NCI-H446 treated with DMSO at 0.1 percent for 48 hours (cell line): ENCODE measurements around the gene ST6GALNAC3.
"Not testable (repeated sequence)": the region's sequence is repeated elsewhere in the genome, so short reads cannot be mapped to it uniquely, and the experiment has no call there.

Source experiments
- DNase-seq: peaks from one replicate; lab custom pipeline; 2025; lab: John Stamatoyannopoulos, UW

The ST6GALNAC3 gene

DNA sequence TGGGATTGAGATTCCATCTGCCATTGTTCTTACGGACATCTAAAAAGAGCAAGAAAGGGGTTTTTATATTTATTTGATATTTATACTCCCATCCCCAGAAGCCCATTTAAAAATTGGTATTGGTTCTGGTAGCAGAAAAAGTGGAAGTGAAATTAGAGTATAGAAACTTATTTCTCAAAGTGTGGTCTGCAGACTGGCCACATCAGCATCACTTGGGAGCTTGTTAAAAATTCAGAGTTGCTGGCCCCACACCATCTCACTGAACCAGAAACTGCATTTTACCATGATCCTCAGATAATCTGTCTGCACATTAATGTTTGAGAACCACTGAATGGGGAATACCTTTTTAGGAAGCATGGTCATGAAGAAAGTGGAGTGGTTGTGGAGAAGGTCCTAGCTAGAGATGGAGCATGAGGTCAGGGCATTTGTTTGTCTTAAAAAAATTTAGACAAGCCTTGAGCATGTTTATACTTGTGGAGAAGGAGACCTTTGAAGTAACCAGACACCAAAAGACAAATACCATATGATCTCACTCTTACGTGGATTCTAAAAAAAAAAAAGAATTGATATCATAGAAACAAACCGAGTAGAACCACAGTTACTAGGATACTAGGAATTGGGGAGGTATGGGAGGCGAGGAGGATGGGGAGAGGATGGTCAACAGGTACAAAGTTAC, 116.3 kb downstream of the ST6GALNAC3 start:
- no peak for DNase-seq

DNA sequence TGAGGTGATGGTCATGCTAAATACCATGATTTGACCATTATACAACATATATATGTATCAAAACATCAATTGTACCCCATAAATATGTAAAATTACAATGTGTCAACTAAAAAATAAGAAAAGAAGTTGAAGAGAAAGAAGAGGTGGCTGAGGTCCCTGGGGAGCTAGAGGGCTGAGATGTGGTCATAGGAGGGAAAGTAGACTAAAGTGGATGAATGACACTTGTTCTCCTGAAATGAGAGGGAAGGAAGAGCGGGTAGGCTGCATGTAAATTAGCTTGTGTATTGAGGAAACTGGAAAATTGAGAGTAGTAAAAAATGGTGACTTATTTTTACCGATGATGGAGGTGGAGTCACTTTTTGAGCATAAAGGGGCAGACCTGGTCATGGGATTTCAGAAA, 117.0 kb downstream of the ST6GALNAC3 start:
- no peak for DNase-seq

DNA sequence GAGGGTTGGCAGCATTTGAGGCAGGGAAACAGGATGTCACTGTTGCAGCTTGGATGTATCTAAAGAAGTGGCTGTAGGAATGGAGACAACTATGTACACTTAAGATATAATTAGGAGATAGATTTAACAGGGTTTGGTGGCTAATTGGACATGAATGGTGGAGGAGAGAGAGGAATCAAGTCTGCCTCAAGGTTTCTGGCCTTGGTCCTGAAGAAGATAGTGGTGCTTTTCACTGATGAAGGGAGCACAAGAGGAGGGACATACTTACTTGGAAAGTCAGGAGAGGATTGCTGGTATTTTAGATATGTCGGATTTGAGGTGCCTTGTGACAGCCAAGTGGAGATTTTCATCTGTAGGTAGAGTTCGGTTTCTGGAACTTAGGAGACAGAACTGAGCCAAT, 123.9 kb downstream of the ST6GALNAC3 start:
- no peak for DNase-seq

DNA sequence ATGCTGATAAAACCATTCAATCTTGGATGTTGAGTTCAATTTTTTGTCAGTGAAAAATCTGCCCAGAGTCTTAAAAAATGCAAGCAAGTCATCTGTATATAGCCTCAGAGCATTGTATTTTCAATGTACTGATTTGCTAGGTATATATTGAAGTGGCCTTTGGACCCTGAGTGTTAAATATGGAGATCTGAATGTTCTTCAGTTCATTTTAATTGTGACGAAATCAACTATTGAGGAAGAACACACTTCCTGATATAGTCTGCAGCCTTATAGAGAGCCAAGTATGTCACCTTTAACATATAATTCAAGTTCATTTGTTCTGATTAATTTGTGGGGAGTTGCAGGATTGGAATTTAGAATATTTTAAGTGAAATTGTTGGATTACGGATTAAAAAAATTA, 128.1 kb downstream of the ST6GALNAC3 start:
- DNase-seq: no peak

DNA sequence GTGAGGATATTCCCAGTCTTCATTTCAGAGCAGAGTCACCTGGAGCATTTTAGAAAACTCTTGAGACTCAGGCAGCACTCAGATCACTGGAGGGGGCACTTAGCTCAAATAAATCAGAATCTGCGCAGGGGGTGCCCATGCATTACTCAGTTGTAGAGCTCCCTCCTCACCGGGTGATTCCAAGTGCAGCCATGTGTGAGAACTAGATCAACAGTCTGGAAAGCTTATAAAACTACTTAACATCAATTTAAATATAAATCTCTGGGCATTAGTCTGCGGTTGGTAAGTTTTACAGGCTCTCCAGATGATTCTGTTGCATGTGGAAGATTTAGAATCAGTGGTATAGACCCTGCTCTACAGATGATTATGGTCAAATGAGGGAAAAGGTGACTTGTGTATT, 128.6 kb downstream of the ST6GALNAC3 start:
- no peak for DNase-seq

DNA sequence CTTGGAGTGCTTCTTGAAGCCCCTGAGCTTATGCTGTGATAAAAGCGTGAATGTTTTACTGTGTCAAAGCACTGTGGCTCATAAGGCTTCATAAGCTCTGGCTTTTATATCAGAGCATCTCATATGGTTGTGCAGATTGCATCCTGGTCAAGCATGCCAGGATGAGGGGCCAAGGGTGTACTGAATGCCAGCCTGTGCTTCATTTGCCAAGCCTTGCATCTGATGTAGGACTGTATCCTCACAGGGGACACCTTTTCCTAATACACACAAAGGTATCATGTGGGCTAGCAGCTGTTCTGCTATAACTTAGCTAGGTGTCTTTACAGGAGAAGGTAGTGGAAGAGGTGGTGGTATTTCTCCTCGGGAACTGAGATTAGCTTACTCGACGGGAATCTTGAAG, 134.7 kb downstream of the ST6GALNAC3 start:
- DNase-seq: no peak

DNA sequence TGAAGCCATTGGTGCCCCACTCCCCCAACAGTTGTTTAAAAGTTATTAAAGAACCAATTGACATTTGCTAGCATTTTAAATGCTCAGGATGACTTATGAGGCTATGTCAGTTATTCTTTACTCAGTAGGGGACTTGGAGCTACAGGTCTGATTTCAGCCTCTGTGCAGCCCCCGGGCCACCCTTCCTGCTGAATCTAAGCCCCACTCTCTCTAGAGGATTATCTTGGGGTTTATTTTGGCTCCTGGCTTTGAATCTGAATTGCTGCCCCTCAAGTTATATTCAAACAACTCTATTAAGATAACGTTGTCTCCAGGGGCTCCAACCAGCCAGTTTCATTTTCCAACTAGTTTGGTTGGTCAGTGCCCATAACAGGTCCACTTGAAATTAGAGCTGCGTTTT, 135.1 kb downstream of the ST6GALNAC3 start:
- no peak for DNase-seq

DNA sequence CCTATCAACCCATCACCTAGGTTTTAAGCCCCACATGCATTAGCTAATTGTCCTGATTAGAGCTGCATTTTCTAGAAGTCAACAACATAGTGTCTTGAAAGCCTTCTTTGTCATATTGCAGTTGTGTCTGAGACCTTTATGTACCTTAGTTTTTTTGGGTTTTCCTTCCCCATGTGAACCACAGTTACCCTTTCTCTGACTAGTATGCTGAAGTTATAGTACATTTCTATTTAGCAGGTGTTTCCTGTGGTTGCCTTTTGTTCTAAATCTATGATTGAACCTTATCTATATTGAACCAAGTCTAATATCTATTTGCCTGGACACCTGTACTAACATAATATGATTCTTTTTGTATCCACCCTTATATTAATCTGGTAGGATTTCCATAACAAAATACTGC, 135.6 kb downstream of the ST6GALNAC3 start:
- DNase-seq: no peak

DNA sequence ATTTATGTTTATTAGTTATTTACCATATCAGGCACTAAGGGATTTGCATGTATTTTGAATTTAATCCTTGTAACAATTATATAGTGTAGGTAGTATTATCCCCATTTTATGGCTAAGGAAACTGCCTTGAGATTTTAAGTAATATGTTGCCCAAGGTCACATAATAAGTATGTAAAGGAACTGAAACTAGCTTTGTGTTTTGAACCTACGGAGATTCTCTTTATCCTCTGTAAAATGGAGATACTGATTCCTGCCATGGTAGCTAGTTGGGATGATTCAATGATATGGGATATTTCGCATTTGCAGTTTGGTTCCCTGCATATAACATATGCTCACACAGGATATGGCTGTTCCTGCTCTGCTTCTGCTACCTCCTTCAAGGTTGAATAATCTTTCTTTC, 144.3 kb downstream of the ST6GALNAC3 start:
- no peak for DNase-seq

DNA sequence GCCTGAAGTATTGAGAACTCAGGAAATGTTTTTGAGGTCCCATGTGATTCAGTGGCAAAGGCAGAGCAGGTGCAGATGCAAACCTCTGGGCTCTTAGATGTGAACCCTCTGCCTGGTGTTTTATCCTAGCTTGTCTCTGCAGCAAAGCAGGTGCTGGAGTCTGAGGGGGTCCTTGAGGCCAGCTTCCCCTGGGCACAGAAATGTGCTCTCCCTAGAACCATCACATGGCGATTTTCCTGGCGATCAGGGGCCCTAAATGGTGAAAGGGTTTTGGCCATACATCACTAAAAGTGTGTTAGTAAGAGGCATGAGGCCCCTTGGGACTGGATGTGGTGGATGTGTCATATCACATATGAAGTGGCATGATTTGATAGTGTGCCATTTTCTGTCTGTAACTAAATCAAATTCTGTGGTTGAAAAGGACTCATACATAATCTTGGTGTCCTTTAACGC, 144.8 kb downstream of the ST6GALNAC3 start:
- no peak for DNase-seq

DNA sequence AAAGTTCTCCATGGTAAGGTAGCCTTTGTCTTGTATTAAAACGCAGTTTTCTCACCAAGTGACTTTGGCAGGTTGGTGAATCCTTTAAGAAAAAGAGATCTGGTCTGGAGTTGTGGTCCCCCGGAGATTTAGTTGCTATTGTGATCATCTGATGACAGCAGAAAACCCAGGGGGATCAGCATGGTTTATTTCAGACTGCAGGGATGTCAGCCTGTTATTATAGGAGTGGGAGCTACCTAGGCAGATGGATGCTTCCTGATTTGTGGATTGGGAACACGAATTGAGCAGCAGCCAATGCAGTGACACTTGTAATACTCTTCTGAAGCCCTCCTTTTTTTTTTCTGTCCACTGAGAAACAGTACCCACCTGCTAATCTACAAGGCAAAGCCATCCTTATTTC, 150.2 kb downstream of the ST6GALNAC3 start:
- no peak for DNase-seq

DNA sequence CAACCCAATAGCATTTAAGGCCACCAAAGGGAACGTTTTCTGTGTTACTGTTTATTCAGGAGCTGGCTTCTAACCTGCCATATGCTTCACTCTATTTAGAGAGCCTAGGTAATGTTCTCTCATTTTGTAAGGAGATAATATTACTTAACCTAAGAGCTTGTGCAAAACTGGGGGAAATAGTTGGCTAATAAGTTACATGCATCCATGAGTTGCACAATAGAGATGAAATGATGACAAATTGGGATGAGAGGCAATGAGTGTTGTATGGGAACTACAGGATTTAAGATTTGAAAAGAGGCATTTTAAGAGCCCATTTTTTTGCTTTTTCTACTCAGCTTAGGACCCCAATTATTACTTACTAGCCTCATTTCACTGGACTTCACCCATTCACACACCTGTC, 151.0 kb downstream of the ST6GALNAC3 start:
- DNase-seq: no peak

DNA sequence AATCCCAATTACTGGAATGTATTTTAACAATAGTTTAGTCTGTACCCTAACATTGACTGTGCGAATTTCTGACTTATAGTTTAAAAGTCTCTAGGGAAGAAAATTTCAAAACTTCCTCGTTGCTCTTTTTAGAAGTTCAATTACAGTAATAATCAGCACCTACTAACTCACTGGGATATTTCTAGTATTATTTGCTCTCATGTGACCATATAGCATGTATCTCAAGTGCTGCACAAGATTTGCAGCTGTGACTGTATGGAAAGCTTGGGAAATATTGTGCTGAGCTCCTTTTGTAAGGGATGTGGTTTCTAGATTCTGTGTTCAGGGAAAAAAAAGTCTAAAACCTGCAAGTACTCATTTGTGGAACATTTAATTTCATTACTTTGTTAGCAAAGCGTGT, 153.1 kb downstream of the ST6GALNAC3 start:
- DNase-seq: no peak

DNA sequence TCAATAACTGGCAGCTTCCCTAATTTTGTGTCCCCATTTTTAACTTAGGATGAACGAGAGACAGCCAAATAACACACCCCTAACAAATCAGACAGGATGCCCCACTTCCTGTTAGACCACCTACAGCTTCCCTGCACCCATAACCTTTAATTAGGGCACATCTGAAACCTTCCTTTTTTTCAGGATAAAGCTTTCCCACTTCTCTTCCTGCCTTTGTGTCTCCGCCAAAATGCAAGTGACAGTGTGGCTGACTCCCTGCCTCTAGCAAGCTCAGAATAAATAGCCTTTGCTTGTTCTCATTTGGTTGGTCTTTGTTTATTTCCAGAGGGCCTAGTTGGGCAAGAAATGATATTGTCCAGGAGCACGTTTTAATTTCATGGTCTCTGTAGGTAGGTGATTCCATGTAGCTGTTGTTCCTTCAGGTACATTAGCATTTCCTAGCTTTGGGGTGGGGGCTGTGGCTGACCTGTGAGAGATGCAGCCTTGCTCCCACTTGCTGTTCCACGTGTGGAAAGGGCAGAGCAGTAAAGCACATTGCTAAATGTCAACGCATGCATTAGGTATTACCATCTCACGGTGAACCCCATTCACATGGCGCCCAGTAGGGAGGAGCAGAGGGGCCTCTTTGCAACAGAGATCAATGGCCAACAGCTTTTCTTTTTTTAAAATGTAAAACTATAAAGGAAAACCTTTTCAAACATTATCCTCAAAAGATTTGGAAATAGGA, 154.9 kb downstream of the ST6GALNAC3 start:
- DNase-seq: no peak

DNA sequence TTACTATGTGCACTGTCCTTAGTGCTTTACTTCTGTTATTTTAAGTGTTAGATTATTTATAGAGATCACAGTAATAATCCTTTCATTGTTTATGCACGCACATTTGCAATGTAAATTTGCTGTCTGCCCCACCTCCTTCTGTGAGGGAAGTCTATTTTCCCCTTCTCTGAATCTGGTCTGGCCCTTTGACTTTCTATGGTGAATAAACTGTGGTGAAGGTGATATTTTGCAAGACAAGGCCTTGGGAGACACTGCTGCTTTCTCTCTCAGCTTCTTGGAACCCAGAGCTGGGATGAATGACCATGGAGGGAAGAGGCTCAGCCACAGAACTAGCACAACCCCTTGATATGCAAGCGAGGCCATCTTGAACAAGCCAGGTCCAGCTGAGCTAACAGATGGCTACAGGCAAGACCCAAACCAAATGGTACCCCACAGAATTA, 156.3 kb downstream of the ST6GALNAC3 start:
- DNase-seq: no peak

DNA sequence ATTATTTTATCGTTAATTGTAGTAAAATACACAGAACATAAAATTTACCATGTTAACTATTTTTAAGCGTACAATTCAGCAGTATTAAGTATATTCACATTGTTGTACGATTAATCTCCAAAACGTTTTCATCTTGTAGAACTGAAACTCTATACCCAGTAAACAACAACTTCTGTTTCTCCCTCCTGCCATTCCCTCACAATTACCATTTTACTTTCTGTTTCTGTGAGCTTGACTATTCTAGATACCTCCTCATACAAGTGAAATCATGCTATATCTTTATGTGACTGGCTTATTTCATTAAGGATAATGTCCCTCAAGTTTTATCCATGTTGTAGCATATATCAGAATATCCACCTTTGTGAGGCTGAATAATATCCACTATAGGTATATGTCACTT, 156.8 kb downstream of the ST6GALNAC3 start:
- no peak for DNase-seq

DNA sequence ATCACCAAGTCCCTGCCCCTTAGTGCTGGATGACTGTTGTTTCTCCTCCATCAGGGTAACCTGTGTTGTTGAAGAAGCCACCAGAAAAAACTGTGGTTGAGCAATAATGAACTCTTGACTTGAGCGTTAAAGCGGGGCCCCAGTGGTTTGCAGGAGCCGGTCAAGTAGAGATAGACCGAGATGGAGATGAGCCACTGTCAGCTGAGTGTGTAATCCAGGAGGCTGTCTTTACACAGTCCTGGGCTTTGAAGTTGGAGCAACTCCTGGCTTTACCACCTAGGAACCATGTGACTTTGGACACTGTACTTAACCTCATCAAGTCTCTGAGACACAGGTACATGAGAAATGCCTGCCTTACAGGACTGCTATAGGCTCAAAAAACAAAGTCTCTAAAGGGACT, 158.1 kb downstream of the ST6GALNAC3 start:
- DNase-seq: no peak

DNA sequence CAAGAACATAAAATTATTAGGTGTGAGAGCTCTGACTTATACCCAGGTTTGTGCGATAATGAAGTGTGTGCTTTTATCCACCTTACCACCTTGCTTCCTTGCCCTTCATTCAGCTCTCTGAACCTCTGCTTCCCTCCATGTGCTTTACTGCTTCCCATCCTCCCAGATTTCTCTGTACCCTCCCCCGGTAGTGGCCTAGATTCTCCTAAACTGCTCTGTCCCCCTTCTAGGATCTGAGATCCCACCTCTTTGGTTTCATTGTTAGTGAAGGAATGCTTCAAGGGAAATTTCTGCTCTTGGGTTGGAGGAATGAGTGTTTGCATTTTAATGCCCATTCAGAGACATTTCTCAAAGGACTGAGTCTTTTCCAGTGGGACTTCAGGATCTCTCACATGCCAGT, 159.5 kb downstream of the ST6GALNAC3 start:
- DNase-seq: no peak

DNA sequence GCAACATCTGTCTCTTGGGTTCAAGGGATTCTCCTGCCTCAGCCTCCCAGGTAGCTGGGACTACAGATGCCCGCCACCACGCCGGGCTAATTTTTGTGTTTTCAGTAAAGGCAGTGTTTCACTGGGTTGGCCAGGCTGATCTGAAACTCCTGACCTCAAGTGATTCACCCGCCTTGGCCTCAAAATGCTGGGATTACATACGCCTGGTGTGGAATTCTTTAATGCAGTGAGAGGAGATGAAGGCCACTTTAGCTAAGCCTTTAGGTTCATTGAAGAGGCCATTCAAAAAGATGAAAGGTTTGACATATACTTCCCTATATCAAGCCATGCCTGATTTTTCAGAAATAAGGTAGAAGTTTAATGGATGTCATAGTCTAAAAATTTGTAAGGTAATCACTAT, 162.7 kb downstream of the ST6GALNAC3 start:
- DNase-seq: no peak

DNA sequence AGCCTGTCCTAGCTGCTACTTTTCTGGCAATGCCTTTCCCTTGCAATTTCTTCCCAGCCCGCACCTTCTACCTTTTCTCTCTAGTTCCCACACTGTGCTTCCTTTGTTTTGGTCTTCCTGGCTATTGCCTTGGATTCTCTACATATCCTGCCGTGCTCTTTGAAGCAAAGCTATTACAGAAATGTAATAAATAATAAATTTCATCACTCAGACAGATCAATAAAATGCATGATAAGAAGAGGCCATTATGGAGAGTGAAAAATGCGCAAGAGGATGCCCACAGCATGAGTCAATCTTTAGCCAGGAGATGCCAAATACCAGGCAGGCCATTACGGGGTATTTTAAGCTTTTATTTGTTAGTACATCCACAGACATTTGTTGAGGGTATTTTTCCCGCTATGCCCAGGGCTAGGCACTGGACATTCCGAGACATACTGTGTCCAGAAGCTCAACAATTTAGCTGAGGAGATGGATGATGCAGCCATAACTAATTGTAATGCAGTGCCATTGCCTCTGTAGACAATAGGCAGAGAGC, 163.6 kb downstream of the ST6GALNAC3 start:
- DNase-seq: no peak

DNA sequence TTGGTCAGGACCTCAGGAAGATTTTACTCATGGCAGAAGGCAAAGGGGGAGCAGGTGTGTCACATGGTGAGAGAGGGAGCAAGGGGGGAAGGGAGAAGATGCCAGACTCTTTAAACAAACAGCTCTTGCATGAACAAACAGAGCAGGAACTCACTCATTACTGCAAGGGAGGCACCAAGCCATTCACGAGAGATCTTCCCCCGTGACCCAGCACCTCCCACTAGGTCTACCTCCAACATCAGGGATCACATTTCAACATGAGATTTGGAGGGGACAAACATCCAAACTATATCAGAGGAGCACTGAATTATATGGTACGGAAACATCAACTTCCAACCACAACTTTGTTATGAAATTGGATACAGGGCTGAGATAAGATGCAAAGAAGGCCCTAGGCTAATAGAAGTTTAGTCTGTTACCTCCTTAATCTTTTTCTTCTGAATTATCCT, 164.9 kb downstream of the ST6GALNAC3 start:
- no peak for DNase-seq

DNA sequence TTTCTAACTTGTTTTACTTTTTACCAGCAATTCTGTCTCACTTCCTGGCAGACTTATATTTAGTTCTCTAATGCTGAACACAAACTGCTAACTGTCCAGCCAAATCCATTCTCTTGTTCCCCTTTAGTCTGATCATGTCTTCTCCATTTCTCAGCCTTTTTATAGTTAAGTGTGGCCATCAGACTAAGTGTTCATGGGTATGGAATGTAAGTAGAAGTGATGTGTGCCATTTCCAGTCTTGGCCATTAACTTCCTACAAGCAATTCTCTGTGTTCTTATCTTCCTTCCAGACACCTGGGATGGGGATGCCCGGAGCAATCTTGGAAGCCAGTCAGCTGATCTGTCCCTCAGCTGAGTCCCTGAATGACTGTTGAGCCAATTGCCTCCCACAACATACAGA, 165.8 kb downstream of the ST6GALNAC3 start:
- no peak for DNase-seq

DNA sequence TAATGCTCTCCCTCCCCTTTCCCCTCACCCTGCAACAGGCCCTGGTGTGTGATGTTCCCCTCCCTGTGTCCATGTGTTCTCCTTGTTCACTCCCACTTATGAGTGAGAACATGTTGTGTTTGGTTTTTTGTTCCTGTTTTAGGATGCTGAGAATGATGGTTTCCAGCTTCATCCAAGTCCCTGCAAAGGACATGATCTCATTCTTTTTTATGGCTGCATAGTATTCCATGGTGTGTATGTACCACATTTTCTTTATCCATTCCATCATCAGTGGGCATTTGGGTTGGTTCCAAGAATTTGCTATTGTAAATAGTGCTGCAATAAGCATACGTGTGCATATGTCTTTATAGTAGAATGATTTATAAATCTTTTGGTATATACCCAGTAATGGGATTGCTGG, 168.0 kb downstream of the ST6GALNAC3 start:
- DNase-seq: not testable (repeated sequence)
